Epidermal melanocyte (primary cell): ENCODE results near the gene SLC28A2.
"Not testable (repeated sequence)": the region's sequence is repeated elsewhere in the genome, so short reads cannot be mapped to it uniquely, and the experiment has no call there.

Experiments
- DNase-seq: peaks from one replicate; pipeline ENCODE4 v3.0.0; 2011; ENCODE audit warnings: low spot score; ENCODE audit not compliant: insufficient read length

The SLC28A2 gene

GRCh38 chr15:45251888-45252287, at the start of gene SLC28A2:
TSS of gene SLC28A2 (plus strand) at chr15:45252234. CDS start at chr15:45253216, 982 bp downstream.
- no peak for DNase-seq

GRCh38 chr15:45203182-45203581, 48.9 kb upstream of the SLC28A2 start:
- DNase-seq = no peak

- no peak for DNase-seq
Measured at GRCh38 chr15:45205192-45205591, 46.8 kb upstream of the SLC28A2 start.

- DNase-seq = no peak
Measured at GRCh38 chr15:45212493-45212892, 39.5 kb upstream of the SLC28A2 start.

- no peak for DNase-seq
Measured at GRCh38 chr15:45221053-45221599, 30.9 kb upstream of the SLC28A2 start.

GRCh38 chr15:45221967-45222366, 30.1 kb upstream of the SLC28A2 start:
- DNase-seq = no peak

GRCh38 chr15:45224621-45225217, 27.3 kb upstream of the SLC28A2 start:
- DNase-seq = no peak

GRCh38 chr15:45225506-45226273, 26.3 kb upstream of the SLC28A2 start:
- no peak for DNase-seq

GRCh38 chr15:45228931-45229330, 23.1 kb upstream of the SLC28A2 start:
- no peak for DNase-seq

GRCh38 chr15:45230245-45230965, 21.6 kb upstream of the SLC28A2 start:
- DNase-seq = no peak

- no peak for DNase-seq
Measured at GRCh38 chr15:45231132-45231531, 20.9 kb upstream of the SLC28A2 start.

- DNase-seq = no peak
Measured at GRCh38 chr15:45231864-45232562, 20.0 kb upstream of the SLC28A2 start.

- no peak for DNase-seq
Measured at GRCh38 chr15:45234562-45235235, 17.3 kb upstream of the SLC28A2 start.

GRCh38 chr15:45236806-45237205, 15.2 kb upstream of the SLC28A2 start:
- not testable (repeated sequence) for DNase-seq

- no peak for DNase-seq
Measured at GRCh38 chr15:45242289-45242688, 9.7 kb upstream of the SLC28A2 start.

- DNase-seq = no peak
Measured at GRCh38 chr15:45249125-45249780, 2.8 kb upstream of the SLC28A2 start.

- DNase-seq = no peak
Measured at GRCh38 chr15:45253330-45253729, 1.3 kb downstream of the SLC28A2 start.

GRCh38 chr15:45254405-45254804, 2.4 kb downstream of the SLC28A2 start:
- DNase-seq = no peak

- DNase-seq = not testable (repeated sequence)
Measured at GRCh38 chr15:45254824-45255223, 2.8 kb downstream of the SLC28A2 start.

- DNase-seq = no peak
Measured at GRCh38 chr15:45259796-45260195, 7.8 kb downstream of the SLC28A2 start.
